NCI-H1048 (cell line): ENCODE measurements around the gene LRRC75A.
A peak's percentile ranks its signal among the peaks of the same experiment; 100 is the strongest.

Experiments
- DNase-seq: peaks from one replicate; lab custom pipeline; 2025; lab: John Stamatoyannopoulos, UW

The LRRC75A gene

GRCh38 chr17:16493531-16494046 is 1.6 kb upstream of the LRRC75A start:
- no peak for DNase-seq

- DNase-seq = no peak
Observed at GRCh38 chr17:16492613-16493530, 879 bp upstream of the LRRC75A start.

- DNase-seq = no peak
Observed at GRCh38 chr17:16491131-16491702, 776 bp downstream of the LRRC75A start.

- no peak for DNase-seq
Observed at GRCh38 chr17:16489431-16489830, 2.6 kb downstream of the LRRC75A start.

- DNase-seq = no peak
Observed at GRCh38 chr17:16488968-16489337, 3.0 kb downstream of the LRRC75A start.

- no peak for DNase-seq
Observed at GRCh38 chr17:16488186-16488967, 3.6 kb downstream of the LRRC75A start.

- peak; percentile 53 for DNase-seq
Observed at GRCh38 chr17:16486373-16487250, 5.4 kb downstream of the LRRC75A start.

- DNase-seq = no peak
Observed at GRCh38 chr17:16484445-16485175, 7.4 kb downstream of the LRRC75A start.

GRCh38 chr17:16483021-16483645 is 8.9 kb downstream of the LRRC75A start:
- DNase-seq = no peak

GRCh38 chr17:16482253-16482652 is 9.7 kb downstream of the LRRC75A start:
- DNase-seq = no peak

- no peak for DNase-seq
Observed at GRCh38 chr17:16480995-16481394, 11.0 kb downstream of the LRRC75A start.

GRCh38 chr17:16479264-16479663 is 12.7 kb downstream of the LRRC75A start:
- DNase-seq = no peak

- DNase-seq = no peak
Observed at GRCh38 chr17:16478649-16479048, 13.3 kb downstream of the LRRC75A start.

GRCh38 chr17:16477666-16478065 is 14.3 kb downstream of the LRRC75A start:
- no peak for DNase-seq

GRCh38 chr17:16477255-16477654 is 14.7 kb downstream of the LRRC75A start:
- DNase-seq = no peak

GRCh38 chr17:16475179-16475704 is 16.8 kb downstream of the LRRC75A start:
- no peak for DNase-seq

- DNase-seq = no peak
Observed at GRCh38 chr17:16474012-16474725, 17.8 kb downstream of the LRRC75A start.

- no peak for DNase-seq
Observed at GRCh38 chr17:16473044-16474011, 18.7 kb downstream of the LRRC75A start.
